GM10266 (cell line): ENCODE measurements around the gene ABCC12.

Experiments
- DNase-seq: peaks from one replicate; pipeline ENCODE4 v3.0.0; 2012; ENCODE audit errors: extremely low spot score
- CTCF ChIP-seq: IDR thresholded peaks from 2 replicates; pipeline ENCODE4 v1.5.1; 2012; ENCODE audit warnings: mild to moderate bottlenecking, low read depth; ENCODE audit not compliant: control insufficient read depth, insufficient read depth; ENCODE audit errors: missing control alignments

ABCC12 gene

DNA sequence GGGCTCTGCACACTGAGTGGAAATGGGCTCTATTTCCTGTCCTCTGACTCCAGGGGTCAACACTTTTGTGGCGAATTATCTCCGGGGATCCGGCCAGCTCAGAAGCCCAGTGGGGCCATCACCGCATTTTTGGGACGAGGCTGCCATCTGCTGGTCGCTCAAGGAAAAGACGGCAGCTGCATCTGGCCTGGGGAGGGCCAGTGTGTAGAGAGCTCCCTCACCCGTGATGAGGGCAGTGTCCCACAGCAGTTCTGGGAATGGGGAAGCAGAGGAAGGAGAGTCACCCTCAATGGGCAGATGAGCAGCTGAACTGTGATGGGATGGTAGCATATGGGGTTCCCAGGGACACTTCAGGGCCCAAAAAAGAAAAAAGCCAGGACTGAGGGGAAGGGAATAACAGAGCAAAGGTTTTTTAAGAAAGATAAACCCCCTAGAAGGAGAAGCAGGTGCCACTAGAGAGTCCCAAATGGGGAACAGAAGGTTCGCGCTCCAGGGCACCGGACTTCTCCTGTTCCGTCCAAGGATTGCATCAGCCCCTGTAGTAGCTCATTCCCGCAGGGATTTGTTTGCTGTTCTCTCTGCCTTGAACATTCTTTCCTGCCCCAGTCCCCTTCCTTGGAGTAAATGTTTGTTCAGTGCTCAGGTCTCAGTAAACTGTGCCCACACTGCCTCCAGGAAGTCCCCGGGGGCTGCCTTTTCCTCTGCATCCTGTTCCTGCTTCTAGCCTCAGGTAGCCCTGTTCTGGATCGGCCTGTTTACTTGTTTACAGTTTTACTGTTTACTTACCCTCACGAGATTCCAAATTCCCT lies 9.3 kb upstream of the ABCC12 start:
- TF ChIP-seq CTCF, result peak; percentile 92
- DNase-seq, result peak; percentile 74

DNA sequence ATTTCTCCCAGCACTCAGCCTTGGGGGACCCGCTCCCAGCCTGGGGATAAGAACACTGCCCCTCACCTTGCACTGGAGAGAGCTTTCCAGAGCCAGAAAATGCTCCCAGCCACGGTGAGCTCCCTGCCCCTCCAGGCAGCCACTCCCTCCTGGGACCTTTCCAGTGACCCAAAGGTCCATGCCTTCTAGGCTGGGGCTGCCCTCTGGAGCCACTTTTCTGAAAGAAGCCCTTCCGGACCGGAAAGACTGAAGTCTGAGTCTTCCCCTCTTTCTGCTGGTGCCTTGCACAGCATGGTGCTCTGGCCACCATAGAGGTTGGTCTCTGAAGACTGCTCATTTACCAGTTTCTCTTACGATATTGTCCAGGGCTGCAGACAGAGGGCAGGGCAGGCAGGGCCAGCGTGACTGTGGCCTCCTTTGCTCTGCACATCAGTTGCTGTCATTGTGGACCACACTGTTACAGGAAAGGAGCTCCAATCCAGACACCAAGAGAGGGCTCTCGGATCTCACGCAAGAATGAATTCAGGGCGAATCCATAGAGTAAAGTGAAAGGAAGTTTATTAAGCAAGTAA lies 7.1 kb upstream of the ABCC12 start:
- DNase-seq, result no peak
- no peak for TF ChIP-seq CTCF

- TF ChIP-seq CTCF, result no peak
- no peak for DNase-seq
These were observed 6.1 kb upstream of the ABCC12 start for GRCh38 chr16:48161906-48162305.

DNA sequence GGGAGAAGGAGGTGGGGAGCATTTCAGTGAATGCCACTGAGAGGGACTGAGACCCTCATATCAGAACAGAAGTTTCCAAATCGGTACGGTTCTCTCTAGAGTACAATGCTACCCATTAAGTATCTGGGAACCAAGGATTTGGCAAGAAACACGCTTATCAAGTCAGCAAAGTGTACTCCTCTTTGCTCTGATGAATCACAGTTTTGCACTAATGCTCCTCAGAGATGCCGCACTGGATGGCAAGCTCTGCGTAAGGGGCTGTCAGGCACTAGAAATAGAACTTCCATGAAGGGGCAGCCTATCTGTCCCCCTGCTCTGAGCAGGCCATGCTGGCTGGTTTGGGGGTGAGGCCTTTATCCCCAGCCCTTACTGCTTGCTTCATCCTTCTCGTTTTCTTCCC lies 4.8 kb upstream of the ABCC12 start:
- no peak for DNase-seq
- no peak for TF ChIP-seq CTCF

DNA sequence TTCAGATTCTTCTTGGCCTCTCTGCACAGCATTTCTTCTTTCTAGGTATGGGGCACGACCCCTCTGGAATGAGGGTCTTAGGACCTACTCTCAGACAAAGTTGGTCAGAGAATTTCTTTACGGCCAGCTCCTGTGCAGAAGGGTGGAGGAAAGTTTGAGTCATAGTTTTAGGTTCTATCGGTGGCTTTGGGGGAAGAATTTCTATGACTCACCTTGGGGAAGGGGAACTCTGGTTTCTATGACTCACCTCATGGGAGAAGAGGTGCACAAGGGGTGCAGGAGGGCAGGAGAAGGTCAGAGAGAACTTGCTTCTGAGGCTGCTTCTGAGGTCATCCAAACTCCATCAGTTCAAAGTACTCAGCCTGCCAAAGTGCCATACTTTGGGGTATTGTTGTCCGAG lies 2.5 kb upstream of the ABCC12 start:
- TF ChIP-seq CTCF, result no peak
- DNase-seq, result peak; percentile 38

- DNase-seq, result no peak
These were observed 2.0 kb upstream of the ABCC12 start for GRCh38 chr16:48157794-48158193.

GRCh38 chr16:48157302-48157701 lies 1.5 kb upstream of the ABCC12 start:
- no peak for TF ChIP-seq CTCF

More at GRCh38 chr16:48157794-48158193, 2.0 kb upstream of the ABCC12 start:
- TF ChIP-seq CTCF, result no peak

More at GRCh38 chr16:48157302-48157701, 1.5 kb upstream of the ABCC12 start:
- DNase-seq, result no peak
